Activated B cell treated with CpG ODN at 0.5 μM for 24 hours (primary cell): ENCODE data around the gene TTC3. TPM values are rescaled to one million over a fixed set of nuclear protein-coding genes. Genes with fewer than 3 reads are reported as not detected.

Experiments used
- ATAC-seq: fragments of 200-7000 bp; cut with Tn5 transposase; one replicate; pipeline ENCODE4 v1.10.0; 2021; ENCODE audit warnings: low read depth, mild to moderate bottlenecking, moderate library complexity
- CTCF ChIA-PET: fragments of 350-600 bp; sonication (Branson Sonifier 250); formaldehyde crosslinking; loops from one replicate; lab custom pipeline; 2021; ENCODE audit warnings: antibody characterized with exemption; lab: Charles Lee
- POLR2A ChIA-PET: fragments of 350-600 bp; sonication (Branson Sonifier 250); formaldehyde crosslinking; loops from one replicate; lab custom pipeline; 2021; ENCODE audit warnings: antibody characterized with exemption; lab: Charles Lee
- DNase-seq: peaks from one replicate; pipeline ENCODE4 v3.0.0; 2022
- H3K27ac Mint-ChIP-seq: one replicate; pipeline ENCODE4 v1.8.0; 2020; ENCODE audit warnings: mixed read lengths
- H3K27me3 Mint-ChIP-seq: one replicate; pipeline ENCODE4 v1.8.0; 2021; ENCODE audit warnings: mixed read lengths
- H3K36me3 Mint-ChIP-seq: one replicate; pipeline ENCODE4 v1.8.0; 2021; ENCODE audit warnings: low read depth, mixed read lengths
- H3K4me1 Mint-ChIP-seq: one replicate; pipeline ENCODE4 v1.8.0; 2021; ENCODE audit warnings: mixed read lengths
- H3K4me3 Mint-ChIP-seq: one replicate; pipeline ENCODE4 v1.8.0; 2020; ENCODE audit warnings: mild to moderate bottlenecking, mixed read lengths
- H3K9me3 Mint-ChIP-seq: one replicate; pipeline ENCODE4 v1.8.0; 2020; ENCODE audit warnings: mixed read lengths
- intact Hi-C: fragments of 100-400 bp; cut with micrococcal nuclease; formaldehyde crosslinking; loops from one replicate; pipeline ENCODE4 v1.15.1; 2024
- total RNA-seq: library from RNA; stranded (reverse); gene quantifications from 2 replicates; pipeline ENCODE4 v1.2.3, GENCODE V29; 2022
- TF ChIP-seq, protein P1 (sequence below): fragments of 200-600 bp; IDR thresholded peaks from one replicate; pipeline ENCODE4 v1.8.0; 2022; ENCODE audit warnings: antibody characterized with exemption, mild to moderate bottlenecking

TTC3 gene
- total RNA-seq, 1 donor from 2014 or later: 69.8 TPM

GRCh38 chr21:37076087-37076850 lies 3.2 kb downstream of the TTC3 start:
- POLR2A ChIA-PET: interaction anchor here (0.6 kb wide), 1 partner anchor 106 kb away, joined by 3 read pairs; no protein-coding TSS in a partner anchor
- intact Hi-C loops: no loop called here
- no peaks in the 10 kb centered on the region for H3K27me3 Mint-ChIP-seq
- H3K4me3 Mint-ChIP-seq: no peak overlapping the region
- TF ChIP-seq, protein P1, sequence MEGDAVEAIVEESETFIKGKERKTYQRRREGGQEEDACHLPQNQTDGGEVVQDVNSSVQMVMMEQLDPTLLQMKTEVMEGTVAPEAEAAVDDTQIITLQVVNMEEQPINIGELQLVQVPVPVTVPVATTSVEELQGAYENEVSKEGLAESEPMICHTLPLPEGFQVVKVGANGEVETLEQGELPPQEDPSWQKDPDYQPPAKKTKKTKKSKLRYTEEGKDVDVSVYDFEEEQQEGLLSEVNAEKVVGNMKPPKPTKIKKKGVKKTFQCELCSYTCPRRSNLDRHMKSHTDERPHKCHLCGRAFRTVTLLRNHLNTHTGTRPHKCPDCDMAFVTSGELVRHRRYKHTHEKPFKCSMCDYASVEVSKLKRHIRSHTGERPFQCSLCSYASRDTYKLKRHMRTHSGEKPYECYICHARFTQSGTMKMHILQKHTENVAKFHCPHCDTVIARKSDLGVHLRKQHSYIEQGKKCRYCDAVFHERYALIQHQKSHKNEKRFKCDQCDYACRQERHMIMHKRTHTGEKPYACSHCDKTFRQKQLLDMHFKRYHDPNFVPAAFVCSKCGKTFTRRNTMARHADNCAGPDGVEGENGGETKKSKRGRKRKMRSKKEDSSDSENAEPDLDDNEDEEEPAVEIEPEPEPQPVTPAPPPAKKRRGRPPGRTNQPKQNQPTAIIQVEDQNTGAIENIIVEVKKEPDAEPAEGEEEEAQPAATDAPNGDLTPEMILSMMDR: no peak
- peaks cover 9% of the 10 kb centered on the region for H3K36me3 Mint-ChIP-seq
- H3K4me1 Mint-ChIP-seq: peaks cover 47% of the 10 kb centered on the region
- ATAC-seq (no peak), DNase-seq (no peak)
- CTCF ChIA-PET: interaction anchor here (1.3 kb wide), 1 partner anchor 100 kb away, joined by 3 read pairs; no protein-coding TSS in a partner anchor
- H3K9me3 Mint-ChIP-seq: peaks cover 4% of the 10 kb centered on the region
- no peak overlapping the region for H3K27ac Mint-ChIP-seq

DNA sequence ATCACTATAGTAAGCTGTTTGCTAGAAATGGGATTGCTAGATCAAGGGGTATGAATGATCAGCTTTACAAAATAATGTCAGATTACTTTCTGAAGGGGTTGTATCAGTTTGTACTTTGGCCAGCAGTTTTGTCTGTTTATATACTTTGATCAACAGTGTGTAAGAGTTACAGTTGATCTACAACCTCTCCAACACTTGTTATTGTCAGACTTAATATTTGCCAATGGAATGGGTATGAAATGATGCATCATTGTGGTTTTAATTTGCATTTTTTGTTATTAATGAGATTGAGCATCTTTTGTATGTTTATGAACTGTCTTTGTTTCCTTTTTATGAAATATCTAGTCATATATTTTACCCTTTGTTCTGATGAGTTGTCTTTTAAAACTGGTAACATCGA lies 4.3 kb downstream of the TTC3 start:
- Mint-ChIP-seq H3K4me1 (peaks cover 42% of the 10 kb centered on the region), H3K36me3 (peaks cover 10% of the 10 kb centered on the region), H3K27ac (no peak overlapping the region), H3K9me3 (peaks cover 4% of the 10 kb centered on the region), H3K4me3 (no peak overlapping the region), H3K27me3 (no peaks in the 10 kb centered on the region)
- intact Hi-C loops: no loop called here
- TF ChIP-seq, protein P1: no peak
- ChIA-PET POLR2A (no interaction called here), CTCF (no interaction called here)
- ATAC-seq (no peak), DNase-seq (no peak)

GRCh38 chr21:37079211-37079824 lies 6.3 kb downstream of the TTC3 start:
- DNase-seq: no peak
- no peaks in the 10 kb centered on the region for H3K27me3 Mint-ChIP-seq
- ChIA-PET POLR2A (no interaction called here), CTCF (no interaction called here)
- ATAC-seq: no peak
- peaks cover 51% of the 10 kb centered on the region for H3K4me1 Mint-ChIP-seq
- peaks cover 8% of the 10 kb centered on the region for H3K36me3 Mint-ChIP-seq
- intact Hi-C loops: no loop called here
- no peak overlapping the region for H3K4me3 Mint-ChIP-seq
- no peak overlapping the region for H3K27ac Mint-ChIP-seq
- H3K9me3 Mint-ChIP-seq: peaks cover 4% of the 10 kb centered on the region
- TF ChIP-seq, protein P1: no peak

DNA sequence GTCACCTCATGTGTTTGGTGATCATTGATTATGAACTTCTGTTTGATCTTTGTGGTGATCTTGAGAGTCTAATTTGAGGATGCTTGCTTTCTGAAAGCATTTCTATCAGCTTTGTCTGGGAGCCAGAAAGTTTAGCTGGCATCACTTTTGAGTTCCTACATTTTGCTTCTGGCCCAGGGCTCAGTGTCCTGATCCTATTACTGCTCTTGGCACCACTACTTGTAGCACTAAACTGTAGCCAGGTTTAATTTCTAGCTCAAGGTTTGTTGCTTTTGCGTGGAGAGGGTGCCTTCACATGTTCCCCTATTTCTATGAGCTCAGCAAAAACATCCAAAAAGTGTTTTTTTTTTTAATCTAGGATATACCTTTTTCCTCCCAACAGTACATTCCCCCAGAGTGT lies 9.3 kb downstream of the TTC3 start:
- TF ChIP-seq, protein P1: no peak
- peaks cover 10% of the 10 kb centered on the region for H3K36me3 Mint-ChIP-seq
- ATAC-seq: no peak
- H3K9me3 Mint-ChIP-seq: peaks cover 4% of the 10 kb centered on the region
- no peak for DNase-seq
- no peak overlapping the region for H3K4me3 Mint-ChIP-seq
- H3K27ac Mint-ChIP-seq: no peak overlapping the region
- no peaks in the 10 kb centered on the region for H3K27me3 Mint-ChIP-seq
- H3K4me1 Mint-ChIP-seq: peaks cover 35% of the 10 kb centered on the region
- ChIA-PET CTCF (no interaction called here), POLR2A (interaction anchor here (0.6 kb wide), 2 partner anchors 112 to 185 kb away, joined by 3 to 6 read pairs; partner anchors contain the start of gene VPS26C)
- intact Hi-C loops: no loop called here

DNA sequence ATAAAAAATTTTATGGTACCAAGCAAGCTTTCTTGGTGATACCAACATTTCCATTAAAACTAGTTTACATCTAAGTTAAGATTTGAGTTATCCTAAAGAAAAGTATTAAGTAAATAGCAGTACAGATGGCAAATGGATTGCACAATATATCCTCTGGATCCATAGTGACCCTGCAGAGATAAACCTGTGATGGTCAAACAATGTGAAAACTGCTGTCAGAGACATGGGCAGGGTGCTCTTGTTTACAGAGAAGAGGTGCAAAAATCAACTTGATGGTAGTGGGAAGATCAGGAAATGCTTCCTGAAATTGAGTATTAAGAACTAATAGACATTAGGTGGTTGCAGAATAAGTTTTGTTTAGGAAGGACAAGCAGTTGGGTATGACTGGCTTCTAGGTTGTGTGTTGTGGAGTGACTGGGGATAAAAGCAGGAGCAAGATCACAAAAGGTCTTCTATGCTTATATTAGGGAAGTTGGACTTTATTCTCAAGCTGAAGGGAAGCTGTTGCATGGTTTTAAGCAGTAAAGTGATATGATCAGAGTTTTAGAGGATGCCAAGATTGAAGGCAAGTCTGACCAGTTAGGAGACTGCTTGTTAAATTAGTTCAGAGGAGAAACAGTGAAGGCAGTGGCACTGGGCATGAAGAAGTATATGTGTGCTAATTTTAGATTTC lies 9.9 kb downstream of the TTC3 start:
- Mint-ChIP-seq H3K36me3 (peaks cover 10% of the 10 kb centered on the region), H3K4me3 (no peak overlapping the region), H3K27me3 (no peaks in the 10 kb centered on the region), H3K27ac (no peak overlapping the region), H3K9me3 (peaks cover 4% of the 10 kb centered on the region), H3K4me1 (peaks cover 30% of the 10 kb centered on the region)
- ChIA-PET CTCF (no interaction called here), POLR2A (no interaction called here)
- DNase-seq (no peak), ATAC-seq (no peak)
- intact Hi-C loops: no loop called here
- TF ChIP-seq, protein P1: no peak
